Iris pigment epithelial cell (primary cell): ENCODE results near the gene ATP5IF1.

ENCODE experiments used
- DNase-seq: peaks from one replicate; pipeline ENCODE4 v3.0.0-alpha.2; 2011; ENCODE audit warnings: low read depth

The ATP5IF1 gene

GRCh38 chr1:28235755-28236655, at the start of gene ATP5IF1:
ATP5IF1 (plus strand) TSS chr1:28236124; CDS start chr1:28236184, 60 bp downstream.
- peak; percentile 99 for DNase-seq

GRCh38 chr1:28190337-28190979, 45.5 kb upstream of the ATP5IF1 start:
- peak; percentile 27 for DNase-seq

DNA sequence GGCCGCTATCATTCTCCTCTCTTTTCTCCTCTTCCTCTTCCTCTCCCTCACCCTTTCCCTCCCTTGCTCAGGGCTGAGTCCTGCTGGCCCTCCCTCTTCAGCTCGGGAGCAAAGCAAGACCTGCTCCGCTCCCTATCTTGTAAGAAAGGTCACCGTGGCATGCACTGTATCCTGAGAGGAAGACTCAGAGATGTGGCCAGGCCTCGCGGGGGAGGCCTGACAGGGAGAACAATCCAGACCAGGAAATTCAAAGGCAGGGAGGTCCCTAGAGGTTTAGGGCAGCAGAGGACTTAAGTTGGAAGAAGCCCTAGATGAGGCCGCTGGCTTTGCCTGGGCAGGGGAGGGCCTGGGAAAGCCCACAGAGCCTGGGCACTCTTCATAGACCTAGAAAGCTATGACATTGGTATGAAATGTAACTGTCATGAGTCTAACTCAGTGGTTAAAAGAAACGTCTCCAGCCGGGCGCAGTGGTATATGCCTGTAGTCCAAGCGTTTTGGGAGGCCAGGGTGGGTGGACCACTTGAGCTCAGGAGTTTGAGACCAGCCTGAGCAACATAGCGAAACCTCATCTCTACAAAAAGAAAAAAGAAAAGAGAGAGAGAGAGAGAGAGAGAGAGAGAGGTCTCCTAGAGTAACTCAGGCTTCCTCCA, 44.8 kb upstream of the ATP5IF1 start:
- no peak for DNase-seq

- no peak for DNase-seq
Observed at GRCh38 chr1:28193701-28194161, 42.2 kb upstream of the ATP5IF1 start.

DNA sequence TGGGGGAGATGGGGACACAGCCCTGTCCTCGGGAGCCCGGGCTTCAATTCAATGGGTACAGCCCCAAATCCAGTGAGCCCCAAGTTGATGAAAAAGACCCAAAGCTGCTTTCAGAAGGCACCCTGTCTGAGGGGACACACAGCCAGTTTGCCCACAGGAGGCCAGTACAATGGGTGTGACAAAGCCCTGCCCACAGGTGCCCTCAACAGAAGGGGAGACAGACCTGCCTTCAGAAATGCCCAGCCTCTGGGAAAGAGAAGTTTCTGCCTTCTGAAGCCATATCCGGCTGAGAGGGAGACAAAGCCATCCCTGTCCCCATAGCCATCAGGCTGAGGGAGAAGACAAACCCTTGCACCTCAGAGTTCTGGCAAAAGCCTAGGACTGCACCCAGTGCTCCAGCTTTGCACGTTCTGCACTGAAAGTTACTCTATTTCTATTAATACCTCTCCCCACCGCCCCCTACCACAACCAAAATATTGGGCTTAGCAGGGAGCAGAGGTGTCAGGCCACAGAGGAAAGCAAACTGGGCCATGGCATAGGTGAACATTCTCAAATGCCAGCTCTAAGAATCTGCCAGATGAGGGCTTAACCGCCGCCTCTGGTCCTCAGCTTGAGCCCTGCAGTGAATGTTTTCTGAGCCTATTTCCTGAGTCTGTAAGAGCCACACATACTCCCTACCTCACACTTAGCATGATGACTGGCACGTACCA, 41.4 kb upstream of the ATP5IF1 start:
- DNase-seq = no peak

DNA sequence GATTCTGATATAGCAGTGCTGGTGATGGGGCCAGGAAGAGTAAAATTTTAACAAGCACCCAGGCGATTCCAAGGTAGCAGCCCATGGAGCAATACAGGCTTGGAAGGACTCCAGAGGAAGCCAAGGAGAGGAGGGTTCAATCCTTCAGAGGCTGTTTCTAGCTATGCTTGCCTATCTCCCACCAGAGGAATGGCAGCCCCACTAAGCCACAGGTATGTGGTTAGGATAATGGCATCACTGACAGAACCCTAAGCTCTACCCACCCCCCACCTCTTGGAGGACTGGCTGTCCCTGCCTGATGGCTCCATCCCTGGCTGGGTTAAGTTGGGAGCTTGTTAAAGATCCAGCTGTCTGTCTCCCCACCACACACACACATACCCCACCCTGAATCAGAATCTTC, 40.1 kb upstream of the ATP5IF1 start:
- DNase-seq = no peak

GRCh38 chr1:28196330-28196729, 39.6 kb upstream of the ATP5IF1 start:
- no peak for DNase-seq

- no peak for DNase-seq
Observed at GRCh38 chr1:28197682-28198415, 38.1 kb upstream of the ATP5IF1 start.

- no peak for DNase-seq
Observed at GRCh38 chr1:28199328-28200233, 36.3 kb upstream of the ATP5IF1 start.

- DNase-seq = no peak
Observed at GRCh38 chr1:28200234-28200873, 35.6 kb upstream of the ATP5IF1 start.

DNA sequence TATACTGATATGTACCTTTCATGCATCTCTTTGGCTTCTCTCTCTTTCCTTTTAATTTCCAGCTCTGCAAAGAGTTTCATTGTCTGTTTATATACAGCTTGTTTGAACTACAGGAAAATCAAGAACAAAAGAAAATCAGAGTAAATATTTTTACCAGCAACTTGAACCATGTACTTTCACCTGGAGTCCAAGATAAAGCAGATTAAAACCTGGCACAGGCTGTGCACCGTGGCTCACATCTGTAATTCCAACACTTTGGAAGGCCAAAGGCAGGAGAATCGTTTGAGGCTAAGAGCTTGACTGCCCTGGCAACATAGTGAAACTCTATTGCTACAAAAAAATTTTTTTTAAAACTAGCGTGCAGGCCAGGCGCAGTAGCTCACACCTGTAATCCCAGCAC, 30.7 kb upstream of the ATP5IF1 start:
- no peak for DNase-seq

DNA sequence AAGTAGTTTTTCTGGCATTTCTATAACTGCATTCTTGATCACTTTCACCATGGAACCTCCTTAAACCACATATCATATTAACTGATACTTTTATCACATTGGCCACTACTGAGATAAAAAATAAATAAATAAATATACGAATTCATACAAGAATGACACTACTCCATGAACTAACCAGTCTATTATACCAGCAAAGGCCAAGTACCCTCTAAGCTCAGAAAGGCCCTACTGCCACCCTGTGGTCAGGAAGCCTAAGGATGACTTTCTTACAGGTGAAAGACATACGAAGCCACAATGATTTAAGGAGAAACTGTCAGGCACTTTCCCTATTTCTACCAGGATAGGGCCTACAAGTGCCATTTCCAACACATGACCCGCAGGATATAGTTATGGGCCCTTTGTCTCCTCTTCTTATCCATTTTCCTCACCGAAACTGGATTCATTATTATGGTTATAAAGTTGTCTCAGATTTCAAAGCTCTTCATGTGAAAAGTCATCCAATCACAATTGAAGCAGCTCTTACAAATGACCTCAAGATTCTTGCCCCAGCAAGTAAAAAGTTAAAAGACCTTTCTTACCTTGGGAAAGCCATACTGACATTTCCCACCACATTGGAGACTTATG, 27.0 kb upstream of the ATP5IF1 start:
- peak; percentile 76 for DNase-seq

GRCh38 chr1:28209700-28210099, 26.2 kb upstream of the ATP5IF1 start:
- DNase-seq = no peak

GRCh38 chr1:28213315-28213714, 22.6 kb upstream of the ATP5IF1 start:
- peak; percentile 29 for DNase-seq

GRCh38 chr1:28229089-28229488, 6.8 kb upstream of the ATP5IF1 start:
- DNase-seq = no peak

DNA sequence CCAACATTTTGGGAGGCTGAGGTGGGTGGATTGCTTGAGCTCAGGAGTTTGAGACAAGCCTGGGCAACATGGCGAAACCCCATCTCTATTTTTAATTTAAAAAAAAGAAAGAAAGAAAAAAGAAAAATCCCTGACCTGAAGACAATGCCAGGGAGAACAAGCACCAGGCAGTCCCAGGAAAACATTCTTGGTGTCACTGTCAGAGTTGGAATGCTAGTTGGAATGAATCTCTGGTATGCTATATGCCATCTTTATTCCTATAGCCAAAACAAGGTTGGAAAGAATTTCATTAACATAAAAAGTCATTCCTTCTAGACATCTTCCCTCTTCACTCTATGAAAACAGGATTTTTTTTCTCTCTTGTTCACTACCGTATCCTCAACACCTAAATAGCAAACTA, 5.9 kb upstream of the ATP5IF1 start:
- DNase-seq = no peak

DNA sequence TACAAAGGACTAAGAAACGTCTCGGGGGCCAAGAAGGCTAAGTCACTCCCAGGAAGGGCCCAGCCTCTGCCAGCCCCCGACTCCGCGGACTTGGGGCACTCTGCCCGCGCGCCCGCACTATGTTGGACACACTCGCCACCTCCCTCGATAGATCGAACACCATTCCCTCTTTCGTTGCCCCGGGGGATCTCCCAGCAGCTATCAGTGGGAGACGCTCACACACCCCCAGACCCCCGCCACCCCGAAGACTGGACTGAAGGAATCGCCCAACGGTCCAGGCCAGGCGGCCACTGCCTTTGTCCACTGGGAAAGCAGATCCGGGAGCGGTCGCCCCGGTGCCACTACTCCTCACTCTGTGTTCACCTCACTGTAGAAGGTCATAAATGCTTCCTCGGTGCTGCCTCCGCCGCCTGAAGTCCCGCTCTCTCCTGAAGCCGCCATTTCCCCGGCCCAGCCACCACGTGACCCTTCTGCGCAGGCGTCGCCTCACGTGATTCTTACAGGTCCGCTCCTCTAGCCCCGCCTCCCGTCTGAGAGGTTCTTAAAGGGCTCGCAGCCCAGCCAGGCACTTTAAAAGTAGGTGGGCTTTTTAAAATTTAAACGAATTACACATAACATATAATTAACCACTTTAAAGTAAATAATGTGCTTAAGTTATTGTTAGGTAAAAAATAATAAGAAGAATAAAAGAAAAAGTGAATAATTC, 3.2 kb upstream of the ATP5IF1 start, which contains the start of gene DNAJC8:
Gene DNAJC8, minus strand, starts transcription at position 472 of the 706 bp plus-strand sequence. Its CDS starts 31 bp downstream, at position 441.
- peak; percentile 95 for DNase-seq

DNA sequence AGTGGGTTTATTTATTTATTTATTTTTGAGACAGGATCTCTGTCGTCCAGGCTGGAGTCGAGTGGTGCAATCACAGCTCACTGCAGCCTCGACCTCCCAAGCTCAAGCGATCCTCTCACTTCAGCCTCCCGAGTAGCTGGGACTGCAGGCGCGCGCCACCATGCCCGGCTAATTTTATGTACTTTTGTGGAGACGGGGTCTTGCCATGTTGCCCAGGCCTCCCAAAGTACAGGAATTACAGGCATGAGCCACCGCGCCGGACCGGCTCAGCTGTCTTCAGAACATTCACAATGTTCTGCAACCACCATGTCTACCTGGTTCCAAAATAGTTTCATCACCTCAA, 2.7 kb upstream of the ATP5IF1 start:
- DNase-seq = no peak
